ENCODE data around the gene VSIG4. TPM values are rescaled to one million over a fixed set of nuclear protein-coding genes. Genes with fewer than 3 reads are reported as not detected.

VSIG4 gene
- total and polyA plus RNA-seq, 10 of the 15 experiments (the other 5 are each of a cell fraction or from before 2014, with no cell fraction given), result 0.05 to 0.36 TPM; not detected in 8

- Histone ChIP-seq H2AFZ (ENCODE audit: control insufficient read depth, low read depth, low read length) (no peak overlapping the region), H3K36me3 (ENCODE audit: control insufficient read depth in 2 of 2, insufficient read depth in 2 of 2, low read length in 1 of 2) (no peaks in the 10 kb centered on the region), H3K4me3 (no peak overlapping the region), H3K27me3 (replicated peaks in 1 of 2; ENCODE audit: control insufficient read depth in 2 of 2, insufficient read depth in 2 of 2, low read length in 1 of 2) (no peaks in the 10 kb centered on the region), H3K4me1 (ENCODE audit: control insufficient read depth, insufficient read depth, low read length) (no peaks in the 10 kb centered on the region), H3K9ac (ENCODE audit: control insufficient read depth, insufficient read depth, low read length) (no peak overlapping the region), H4K20me1 (ENCODE audit: control insufficient read depth, insufficient read depth) (no peaks in the 10 kb centered on the region), H3K9me3 (replicated peaks; ENCODE audit: control insufficient read depth, insufficient read depth, low read length) (no peaks in the 10 kb centered on the region; the same call in 2 of the 3 replicates), H3K27ac (ENCODE audit: control insufficient read depth, insufficient read depth) (no peak overlapping the region), H3K4me2 (ENCODE audit: control insufficient read depth, insufficient read depth) (no peak overlapping the region), H3K79me2 (ENCODE audit: control insufficient read depth, insufficient read depth, low read length) (no peaks in the 10 kb centered on the region)
- SMC1A ChIA-PET (ENCODE audit: uncharacterized antibody, unreplicated experiment), result no interaction called here
- DNase-seq (ENCODE audit: low read depth, low spot score) (no peak), ATAC-seq (no peak), FAIRE-seq (no peak)
- CTCF ChIA-PET, result no interaction called here
- RAD21 ChIA-PET (ENCODE audit: unreplicated experiment), result no interaction called here
- intact Hi-C loops (cut with micrococcal nuclease; ENCODE audit: unreplicated experiment), result no loop called here
- POLR2A ChIA-PET, result no interaction called here
- TF ChIP-seq PML (IDR thresholded peaks at IDR 0.05; ENCODE audit: low read length) (no peak), EZH2 (IDR thresholded peaks at IDR 0.05; ENCODE audit: borderline replicate concordance, control insufficient read depth, low read depth, low read length) (no peak), SIN3A (IDR thresholded peaks at IDR 0.05; ENCODE audit: low read depth, low read length) (no peak), EGR1 (IDR thresholded peaks at IDR 0.05; ENCODE audit: borderline replicate concordance in 1 of 2, low read depth in 2 of 2, low read length in 2 of 2) (no peak), ZBED1 (IDR thresholded peaks at IDR 0.05; ENCODE audit: borderline replicate concordance) (no peak), TARDBP (IDR thresholded peaks at IDR 0.05; ENCODE audit: borderline replicate concordance) (no peak), FOXK2 (IDR thresholded peaks at IDR 0.05) (no peak), NFYB (IDR thresholded peaks at IDR 0.05; ENCODE audit: insufficient read depth, low read depth, low read length) (no peak), CREB1 (IDR thresholded peaks at IDR 0.05; ENCODE audit: low read depth) (no peak), IRF3 (IDR thresholded peaks at IDR 0.05) (no peak), ZZZ3 (IDR thresholded peaks at IDR 0.05; ENCODE audit: control insufficient read depth, insufficient read length, low read depth) (no peak), SRF (IDR thresholded peaks at IDR 0.05; ENCODE audit: low read depth in 2 of 2, low read length in 2 of 2) (no peak), KDM1A (IDR thresholded peaks at IDR 0.05; ENCODE audit: borderline replicate concordance) (no peak), RBBP5 (conservative IDR thresholded peaks at IDR 0.05) (no peak), NFIC (IDR thresholded peaks at IDR 0.05; ENCODE audit: low read depth, low read length) (no peak)
- TF ChIP-seq, protein P1, sequence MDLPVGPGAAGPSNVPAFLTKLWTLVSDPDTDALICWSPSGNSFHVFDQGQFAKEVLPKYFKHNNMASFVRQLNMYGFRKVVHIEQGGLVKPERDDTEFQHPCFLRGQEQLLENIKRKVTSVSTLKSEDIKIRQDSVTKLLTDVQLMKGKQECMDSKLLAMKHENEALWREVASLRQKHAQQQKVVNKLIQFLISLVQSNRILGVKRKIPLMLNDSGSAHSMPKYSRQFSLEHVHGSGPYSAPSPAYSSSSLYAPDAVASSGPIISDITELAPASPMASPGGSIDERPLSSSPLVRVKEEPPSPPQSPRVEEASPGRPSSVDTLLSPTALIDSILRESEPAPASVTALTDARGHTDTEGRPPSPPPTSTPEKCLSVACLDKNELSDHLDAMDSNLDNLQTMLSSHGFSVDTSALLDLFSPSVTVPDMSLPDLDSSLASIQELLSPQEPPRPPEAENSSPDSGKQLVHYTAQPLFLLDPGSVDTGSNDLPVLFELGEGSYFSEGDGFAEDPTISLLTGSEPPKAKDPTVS (IDR thresholded peaks at IDR 0.05; ENCODE audit: low read depth, low read length), result no peak
- 0% methylated on average over 1 of the region's 1 CpG for WGBS (ENCODE audit: insufficient coverage, insufficient replicate concordance, low lambda C conversion rate, missing lambda C conversion rate)
- in situ Hi-C loops (cut with MboI), result no loop called here
- no TSS peak for BruUV-seq (replicated peaks)
These were observed 31.2 kb upstream of the VSIG4 start for GRCh38 chrX:66071126-66071525.

Data from GM12878 (cell line).